ENCODE data around the gene BBOX1. TPM values are rescaled to one million over a fixed set of nuclear protein-coding genes. Genes with fewer than 3 reads are reported as not detected.
"Not testable (repeated sequence)": the region's sequence is repeated elsewhere in the genome, so short reads cannot be mapped to it uniquely, and the experiment has no call there.

Gene BBOX1
- total RNA-seq = not detected in 2 replicates

GRCh38 chr11:27040302-27041115, at the start of gene BBOX1:
Gene BBOX1, plus strand, starts transcription at chr11:27040815. Its CDS starts 14,616 bp downstream, at chr11:27055431.
- intact Hi-C loops (cut with micrococcal nuclease) = no loop called here

GRCh38 chr11:26992031-26992541, 48.5 kb upstream of the BBOX1 start:
- intact Hi-C loops (cut with micrococcal nuclease) = no loop called here

- intact Hi-C loops (cut with micrococcal nuclease) = no loop called here
These were observed 46.6 kb upstream of the BBOX1 start, which contains the start of gene FIBIN for GRCh38 chr11:26993965-26994457. Gene FIBIN, plus strand, starts transcription at chr11:26994112. Its CDS starts 415 bp downstream, at chr11:26994527.

- intact Hi-C loops (cut with micrococcal nuclease) = no loop called here
These were observed 46.0 kb upstream of the BBOX1 start for GRCh38 chr11:26994631-26995095.

GRCh38 chr11:26995701-26996460, 44.7 kb upstream of the BBOX1 start:
- intact Hi-C loops (cut with micrococcal nuclease) = no loop called here

GRCh38 chr11:26997378-26997777, 43.2 kb upstream of the BBOX1 start:
- intact Hi-C loops (cut with micrococcal nuclease) = no loop called here

GRCh38 chr11:27001136-27001730, 39.4 kb upstream of the BBOX1 start:
- intact Hi-C loops (cut with micrococcal nuclease) = not testable (repeated sequence)

- intact Hi-C loops (cut with micrococcal nuclease) = no loop called here
These were observed 38.2 kb upstream of the BBOX1 start for GRCh38 chr11:27002431-27002830.

GRCh38 chr11:27002838-27003237, 37.8 kb upstream of the BBOX1 start:
- intact Hi-C loops (cut with micrococcal nuclease) = no loop called here

- intact Hi-C loops (cut with micrococcal nuclease) = no loop called here
These were observed 36.5 kb upstream of the BBOX1 start for GRCh38 chr11:27004103-27004502.

- intact Hi-C loops (cut with micrococcal nuclease) = no loop called here
These were observed 31.6 kb upstream of the BBOX1 start for GRCh38 chr11:27008811-27009535.

GRCh38 chr11:27011560-27012233, 28.9 kb upstream of the BBOX1 start:
- intact Hi-C loops (cut with micrococcal nuclease) = no loop called here

GRCh38 chr11:27012234-27012921, 28.2 kb upstream of the BBOX1 start:
- intact Hi-C loops (cut with micrococcal nuclease) = no loop called here

GRCh38 chr11:27013781-27014361, 26.7 kb upstream of the BBOX1 start:
- intact Hi-C loops (cut with micrococcal nuclease) = no loop called here

- intact Hi-C loops (cut with micrococcal nuclease) = no loop called here
These were observed 21.6 kb upstream of the BBOX1 start for GRCh38 chr11:27018902-27019529.

GRCh38 chr11:27020751-27021150, 19.9 kb upstream of the BBOX1 start:
- intact Hi-C loops (cut with micrococcal nuclease) = no loop called here

- intact Hi-C loops (cut with micrococcal nuclease) = no loop called here
These were observed 17.9 kb upstream of the BBOX1 start for GRCh38 chr11:27022659-27023251.

GRCh38 chr11:27024865-27025264, 15.8 kb upstream of the BBOX1 start:
- intact Hi-C loops (cut with micrococcal nuclease) = no loop called here

All from T-helper 1 cell treated with Interleukin-12 subunit alpha and Interleukin-12 subunit beta and Interleukin-4 antibody, amounts not matched to agents 30 ng/mL and 1 ng/mL, for 36 hours (primary cell).